ENCODE results near the gene BIRC5. TPM values are rescaled to one million over a fixed set of nuclear protein-coding genes. Genes with fewer than 3 reads are reported as not detected.
A peak's percentile ranks its signal among the peaks of the same experiment; 100 is the strongest.

Gene BIRC5
- total RNA-seq, 1 experiment from 2014 or later = 119 TPM

GRCh38 chr17:78230252-78230962 lies 16.4 kb downstream of the BIRC5 start:
- no peaks in the 10 kb centered on the region for H3K4me1 ChIP-seq (ENCODE audit: control insufficient read depth, insufficient read depth, low read length)
- in situ Hi-C loops (cut with HindIII; ENCODE audit: low pct_unique_long_range_greater_than_20kb, low sequenced_read_pairs) (no loop called here), intact Hi-C loops (cut with micrococcal nuclease; ENCODE audit: unreplicated experiment) (no loop called here)
- DNase-seq (ENCODE audit: low read depth, low spot score) (no peak), ATAC-seq (no peak)
- no peaks in the 10 kb centered on the region for H3K27me3 ChIP-seq (ENCODE audit: control insufficient read depth, insufficient read depth, low read length)
- no TSS peak for BruUV-seq (replicated peaks)
- ChIA-PET CTCF (no interaction called here), POLR2A (no interaction called here)
- H3K27ac ChIP-seq (ENCODE audit: low read length) = no peak overlapping the region
- no peaks in the 10 kb centered on the region for H3K36me3 ChIP-seq (ENCODE audit: control insufficient read depth, insufficient read depth, low read length)
- no peaks in the 10 kb centered on the region for H3K9me3 ChIP-seq (ENCODE audit: control insufficient read depth, insufficient read depth, low read depth, low read length)
- TF ChIP-seq REST (IDR thresholded peaks at IDR 0.05; ENCODE audit: insufficient read depth in 1 of 2, low read depth in 2 of 2, low read length in 1 of 2) (no peak), CTCF (IDR thresholded peaks at IDR 0.05) (no peak), POLR2AphosphoS5 (IDR thresholded peaks at IDR 0.05; ENCODE audit: low read depth, low read length) (no peak), TCF7L2 (IDR thresholded peaks at IDR 0.05; ENCODE audit: low read depth, low read length) (no peak), SIN3A (IDR thresholded peaks at IDR 0.05; ENCODE audit: borderline replicate concordance, insufficient read depth, low read depth, low read length) (no peak)
- H3K4me3 ChIP-seq (ENCODE audit: low read depth in 2 of 2, low read length in 2 of 2) = no peak overlapping the region

- POLR2A ChIA-PET = no interaction called here
Observed at GRCh38 chr17:78230996-78231935, 17.2 kb downstream of the BIRC5 start, which contains the start of gene TMEM235. TSS of gene TMEM235 (plus strand) at chr17:78231631. CDS start at chr17:78232024, 393 bp downstream.

More at GRCh38 chr17:78230996-78231935, 17.2 kb downstream of the BIRC5 start, which contains the start of gene TMEM235:
- no peak for TF ChIP-seq POLR2AphosphoS5 (IDR thresholded peaks at IDR 0.05; ENCODE audit: low read depth, low read length)
- no peak for TF ChIP-seq REST (IDR thresholded peaks at IDR 0.05; ENCODE audit: insufficient read depth in 1 of 2, low read depth in 2 of 2, low read length in 1 of 2)
- no peak for TF ChIP-seq SIN3A (IDR thresholded peaks at IDR 0.05; ENCODE audit: borderline replicate concordance, insufficient read depth, low read depth, low read length)
- no peak for TF ChIP-seq TCF7L2 (IDR thresholded peaks at IDR 0.05; ENCODE audit: low read depth, low read length)
- TF ChIP-seq CTCF (IDR thresholded peaks at IDR 0.05) = no peak
- intact Hi-C loops (cut with micrococcal nuclease; ENCODE audit: unreplicated experiment) = no loop called here
- in situ Hi-C loops (cut with HindIII; ENCODE audit: low pct_unique_long_range_greater_than_20kb, low sequenced_read_pairs) = no loop called here
- BruUV-seq (replicated peaks) = no TSS peak
- DNase-seq (ENCODE audit: low read depth, low spot score) (no peak), ATAC-seq (peak; percentile 42; the same call in 1 of the 2 replicates)
- Histone ChIP-seq H3K27me3 (ENCODE audit: control insufficient read depth, insufficient read depth, low read length) (no peaks in the 10 kb centered on the region), H3K27ac (ENCODE audit: low read length) (no peak within 1 kb of the TSS), H3K4me1 (ENCODE audit: control insufficient read depth, insufficient read depth, low read length) (no peaks in the 10 kb centered on the region), H3K36me3 (ENCODE audit: control insufficient read depth, insufficient read depth, low read length) (no peaks in the 10 kb centered on the region), H3K9me3 (ENCODE audit: control insufficient read depth, insufficient read depth, low read depth, low read length) (no peaks in the 10 kb centered on the region), H3K4me3 (ENCODE audit: low read depth in 2 of 2, low read length in 2 of 2) (no peak within 1 kb of the TSS)
- CTCF ChIA-PET = no interaction called here
